Activated CD8-positive, alpha-beta memory T cell treated with anti-CD3 and anti-CD28 coated beads, Interleukin-2, amount 50 U/mL, for 1 hour (primary cell): ENCODE data around the gene EPHB4.
"Not testable (repeated sequence)": the region's sequence is repeated elsewhere in the genome, so short reads cannot be mapped to it uniquely, and the experiment has no call there.

Source experiments
- DNase-seq: peaks from one replicate; pipeline ENCODE4 v3.0.0-alpha.2; 2020; ENCODE audit errors: extremely low read depth

EPHB4 gene

DNA sequence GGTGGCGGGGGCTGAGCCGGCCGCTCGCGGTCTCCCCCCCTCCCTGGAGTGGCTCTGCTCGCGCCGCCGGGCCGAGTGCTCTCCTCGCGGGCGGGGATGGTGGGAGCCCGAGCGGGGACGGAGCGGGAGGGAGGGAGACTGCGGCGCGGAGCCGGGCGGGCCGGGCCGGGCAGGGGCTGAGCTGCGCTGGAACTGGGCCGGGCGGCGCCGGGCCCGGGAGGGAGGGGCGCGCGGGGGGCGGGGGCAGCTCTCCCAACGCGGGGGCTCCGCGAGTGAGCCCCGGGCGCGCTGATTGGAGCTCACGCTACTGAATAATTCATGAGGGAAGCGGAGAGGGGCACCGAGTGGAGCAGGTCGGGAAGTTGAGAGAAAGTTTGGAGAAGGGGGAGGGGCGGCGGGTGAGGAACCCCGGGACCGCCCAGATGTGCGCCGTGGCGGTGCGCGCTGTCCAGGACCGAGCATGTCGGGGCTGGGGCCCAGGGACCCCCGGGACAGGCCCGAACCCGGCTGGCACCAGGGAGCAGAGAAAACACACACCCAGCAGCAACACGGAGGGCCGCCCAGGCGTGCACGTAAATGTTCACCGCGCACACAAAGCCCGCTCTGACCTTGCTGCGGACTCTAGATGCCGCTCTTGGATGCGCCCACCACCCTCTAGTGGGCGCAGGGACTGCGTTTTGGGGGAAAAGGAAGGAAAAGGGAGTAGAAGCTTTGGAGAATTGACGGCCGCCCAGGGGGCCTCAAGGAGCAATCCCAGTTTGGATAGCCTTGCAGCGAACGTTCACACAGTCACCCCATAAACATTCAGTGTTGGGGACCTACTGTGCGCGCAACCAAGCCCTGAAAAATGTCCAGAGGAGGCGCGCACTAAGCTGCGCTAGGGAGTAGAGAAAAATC is at the start of gene EPHB4:
TSS of gene EPHB4 (minus strand) at position 194 of the 897 bp plus-strand sequence. CDS start 493 bp downstream, outside the sequence.
- no peak for DNase-seq

DNA sequence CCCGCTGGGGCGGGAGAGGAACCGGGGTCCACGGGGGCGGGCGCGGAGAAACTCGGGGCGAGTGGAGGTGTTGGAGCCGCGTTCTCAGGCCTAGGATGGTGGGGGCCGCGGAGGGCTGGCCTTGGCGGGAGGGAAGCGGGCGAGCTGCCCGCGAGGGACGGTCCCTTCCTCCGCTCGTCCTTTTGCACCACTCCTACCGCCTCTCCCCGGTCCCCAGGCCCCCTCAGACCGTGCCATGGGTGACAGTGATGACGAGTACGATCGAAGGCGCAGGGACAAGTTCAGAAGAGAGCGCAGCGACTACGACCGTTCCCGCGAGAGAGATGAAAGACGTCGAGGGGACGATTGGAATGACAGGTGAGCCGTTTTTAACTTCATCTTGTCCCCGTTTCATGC is 48.0 kb upstream of the EPHB4 start:
- DNase-seq = no peak

DNA sequence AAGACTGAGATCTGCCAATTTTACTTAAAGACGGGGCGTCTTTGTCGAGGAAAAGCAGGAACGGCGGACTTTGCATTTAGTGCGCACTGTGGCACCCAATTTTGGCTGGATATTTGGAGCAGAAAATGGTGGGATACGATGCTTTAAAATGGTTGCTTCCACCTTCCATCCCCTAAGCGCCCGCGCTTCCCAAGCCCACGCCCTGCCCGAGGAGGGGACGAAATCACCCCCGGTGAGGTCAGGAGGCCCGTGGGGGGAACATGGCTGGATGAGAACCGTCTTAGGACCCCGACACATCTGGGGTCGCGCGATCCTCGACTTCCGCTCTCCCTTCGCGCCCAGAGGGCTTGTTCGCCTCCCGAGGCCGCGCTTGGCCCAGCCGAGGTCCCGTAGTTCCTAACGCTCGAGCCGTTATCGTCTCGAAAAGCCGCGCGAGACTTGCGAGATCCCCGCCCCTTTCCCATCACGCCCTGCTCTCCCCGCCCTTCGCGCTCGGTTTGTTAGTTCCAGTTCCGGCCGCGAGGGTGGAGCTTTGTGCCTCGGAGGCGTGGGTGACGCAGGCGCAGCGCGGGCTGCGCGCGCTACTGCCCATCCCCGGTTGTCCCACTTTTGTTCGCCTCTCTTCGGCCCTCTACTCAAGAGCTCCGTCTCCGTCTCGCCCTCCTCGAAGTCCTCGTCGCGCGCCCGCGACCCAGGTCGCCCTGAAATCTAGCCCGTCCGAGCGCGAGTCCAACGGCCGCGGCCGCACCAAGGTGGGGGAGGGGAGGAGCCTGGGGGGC is 47.4 kb upstream of the EPHB4 start, which contains the start of gene SRRT:
TSS of gene SRRT (plus strand) at position 527 of the 779 bp plus-strand sequence. CDS start 488 bp downstream, outside the sequence.
- DNase-seq = peak; percentile 98

DNA sequence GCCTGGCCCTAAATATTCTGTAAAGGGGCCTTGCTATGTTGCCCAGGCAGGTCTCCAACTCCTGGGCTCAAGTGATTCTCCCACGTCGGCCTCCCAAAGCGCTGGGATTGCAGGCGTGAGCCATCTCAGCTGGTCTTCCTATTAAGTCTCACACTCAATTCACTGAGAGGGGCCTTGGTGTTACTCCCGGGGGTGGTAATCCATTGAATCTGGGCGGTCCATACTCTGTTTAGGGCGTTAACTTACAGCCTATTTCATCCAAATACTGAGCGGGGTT is 46.9 kb upstream of the EPHB4 start:
- DNase-seq = no peak

DNA sequence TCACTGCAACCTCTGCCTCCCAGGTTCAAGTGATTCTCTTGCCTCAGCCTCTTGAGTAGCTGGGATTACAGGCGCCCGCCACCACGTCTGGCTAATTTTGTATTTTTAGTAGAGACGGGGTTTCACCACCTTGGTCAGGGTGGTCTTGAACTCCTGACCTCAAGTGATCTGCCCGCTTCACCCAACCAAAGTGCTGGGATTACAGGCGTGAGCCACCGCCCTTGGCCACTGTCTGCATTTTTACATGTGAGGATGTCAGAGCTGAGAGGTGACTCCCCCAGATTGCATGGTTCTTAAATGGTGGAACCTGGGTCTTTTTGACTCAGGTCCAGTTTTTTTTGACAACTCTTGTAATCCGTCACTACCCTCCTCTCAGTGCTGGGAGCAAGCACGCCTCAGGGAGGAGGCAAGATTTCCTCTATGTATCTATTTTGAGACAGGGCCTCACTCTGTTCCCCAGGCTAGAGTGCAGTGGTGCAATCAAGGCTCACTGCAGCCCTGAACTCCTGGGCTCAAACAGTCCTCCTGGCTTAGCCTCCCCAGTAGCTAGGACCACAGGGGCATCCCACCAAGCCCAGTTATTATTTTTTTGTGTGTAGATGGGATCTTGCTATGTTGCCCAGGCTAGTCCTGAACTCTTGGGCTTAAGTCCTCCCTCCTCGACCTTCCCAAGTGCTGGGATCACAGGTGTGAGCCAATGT is 46.4 kb upstream of the EPHB4 start:
- DNase-seq = no peak

DNA sequence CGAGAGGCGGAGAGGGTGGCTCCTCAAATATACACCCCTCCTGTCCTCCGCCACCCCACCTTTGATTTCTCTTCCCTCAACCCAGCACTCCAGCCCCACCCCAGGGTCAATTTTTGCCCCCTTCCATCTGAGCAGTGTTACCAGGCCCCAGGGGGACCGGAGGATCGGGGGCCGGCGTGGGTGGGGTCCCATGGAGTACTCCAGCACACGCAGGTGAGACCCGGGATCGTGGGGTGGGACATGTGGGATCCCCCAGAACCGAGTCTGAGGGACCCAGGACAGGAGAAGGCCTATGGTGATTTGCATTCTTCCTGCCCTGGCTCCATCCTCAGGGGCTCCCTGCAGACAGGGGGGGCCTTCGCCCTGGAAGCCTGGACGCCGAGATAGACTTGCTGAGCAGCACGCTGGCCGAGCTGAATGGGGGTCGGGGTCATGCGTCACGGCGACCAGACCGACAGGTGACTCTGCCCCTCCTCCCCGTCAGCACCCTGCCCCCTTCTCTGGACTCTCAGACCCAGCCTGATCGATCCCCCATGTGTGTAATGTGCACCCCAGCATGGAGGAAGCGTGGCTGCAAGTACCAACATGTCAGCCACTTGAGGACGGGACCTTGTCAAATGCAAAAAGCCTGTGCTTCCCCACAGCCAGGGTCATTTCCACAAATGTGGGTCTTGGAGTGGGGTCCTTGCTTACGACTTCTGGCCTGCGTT is 40.6 kb upstream of the EPHB4 start:
- DNase-seq = no peak

DNA sequence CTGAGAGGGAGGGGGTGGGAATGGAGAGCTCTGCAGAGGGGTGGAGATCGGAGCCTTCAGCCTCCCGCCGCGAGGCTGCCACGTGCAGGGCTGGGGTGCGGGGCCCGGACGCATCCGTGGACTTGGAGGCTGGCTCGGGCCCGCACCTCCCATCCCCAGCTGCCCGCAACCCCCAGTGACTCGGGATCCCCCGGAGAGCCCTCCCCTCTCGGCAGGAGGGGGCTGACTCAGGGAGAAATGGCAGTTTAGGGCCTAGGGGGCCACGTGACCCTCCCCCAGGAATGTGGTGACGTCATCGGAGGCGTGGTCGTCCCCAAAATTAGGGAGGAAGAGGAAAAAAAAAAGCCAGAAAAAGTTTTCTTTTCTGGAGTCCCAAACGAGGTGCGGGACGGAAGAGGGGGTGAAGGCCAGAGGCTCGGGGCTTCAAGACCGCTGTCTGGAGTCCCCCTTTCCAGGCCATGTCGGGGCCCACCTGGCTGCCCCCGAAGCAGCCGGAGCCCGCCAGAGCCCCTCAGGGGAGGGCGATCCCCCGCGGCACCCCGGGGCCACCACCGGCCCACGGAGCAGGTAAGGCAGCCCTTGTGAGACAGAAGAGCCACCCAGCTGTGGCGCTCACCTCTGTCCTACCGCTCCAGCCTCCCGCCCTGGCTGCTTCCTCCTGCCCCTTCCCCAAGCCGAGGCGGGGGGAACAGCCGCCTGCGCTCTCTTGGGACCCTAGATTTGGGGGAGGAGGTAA is 39.9 kb upstream of the EPHB4 start, which contains the start of gene TRIP6:
TSS of gene TRIP6 (plus strand) at position 348 of the 736 bp plus-strand sequence. CDS start at position 459, 111 bp downstream.
- no peak for DNase-seq

DNA sequence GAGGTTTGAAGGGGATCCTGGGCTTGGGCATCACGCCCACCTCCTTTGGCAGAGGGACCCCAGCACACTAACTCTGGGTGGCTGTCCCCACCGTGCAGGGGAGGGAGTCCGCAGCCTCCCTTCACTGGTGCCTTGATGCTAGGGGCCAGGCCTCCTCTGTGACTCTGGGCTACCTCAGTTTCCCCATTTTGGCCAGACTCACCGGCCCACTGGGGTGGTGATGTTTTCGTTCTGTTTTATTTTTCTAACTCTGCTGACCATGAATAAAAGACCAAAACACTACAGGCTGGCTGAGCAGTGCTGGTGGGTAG is 39.4 kb upstream of the EPHB4 start:
- no peak for DNase-seq

DNA sequence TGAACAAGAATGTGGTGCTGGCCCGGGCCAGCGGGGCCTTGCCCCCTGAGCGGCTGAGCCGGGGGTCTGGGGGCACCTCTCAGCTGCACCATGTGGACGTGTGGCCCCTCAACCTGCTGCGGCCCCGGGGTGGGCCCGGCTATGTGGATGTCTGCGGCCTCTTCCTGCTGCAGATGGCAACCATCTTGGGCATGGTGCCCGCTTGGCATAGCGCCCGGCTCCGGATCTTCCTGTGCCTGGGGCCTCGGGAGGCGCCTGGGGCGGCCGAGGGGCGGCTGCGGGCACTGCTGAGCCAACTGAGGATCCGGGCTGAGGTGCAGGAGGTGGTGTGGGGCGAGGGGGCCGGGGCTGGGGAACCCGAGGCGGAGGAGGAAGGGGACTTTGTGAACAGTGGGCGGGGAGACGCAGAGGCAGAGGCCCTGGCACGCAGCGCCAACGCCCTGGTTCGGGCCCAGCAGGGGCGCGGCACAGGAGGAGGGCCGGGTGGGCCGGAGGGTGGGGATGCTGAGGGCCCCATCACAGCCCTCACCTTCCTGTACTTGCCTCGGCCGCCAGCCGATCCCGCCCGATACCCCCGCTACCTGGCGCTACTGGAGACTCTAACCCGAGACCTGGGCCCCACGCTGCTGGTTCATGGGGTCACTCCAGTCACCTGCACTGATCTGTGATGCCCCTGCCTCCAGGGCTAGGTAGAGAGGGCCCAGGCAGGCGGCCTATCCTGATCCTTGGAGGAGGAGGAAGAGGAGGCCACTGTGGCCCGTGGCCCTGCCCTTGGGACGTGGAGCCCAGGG is 38.8 kb upstream of the EPHB4 start:
- DNase-seq = no peak

DNA sequence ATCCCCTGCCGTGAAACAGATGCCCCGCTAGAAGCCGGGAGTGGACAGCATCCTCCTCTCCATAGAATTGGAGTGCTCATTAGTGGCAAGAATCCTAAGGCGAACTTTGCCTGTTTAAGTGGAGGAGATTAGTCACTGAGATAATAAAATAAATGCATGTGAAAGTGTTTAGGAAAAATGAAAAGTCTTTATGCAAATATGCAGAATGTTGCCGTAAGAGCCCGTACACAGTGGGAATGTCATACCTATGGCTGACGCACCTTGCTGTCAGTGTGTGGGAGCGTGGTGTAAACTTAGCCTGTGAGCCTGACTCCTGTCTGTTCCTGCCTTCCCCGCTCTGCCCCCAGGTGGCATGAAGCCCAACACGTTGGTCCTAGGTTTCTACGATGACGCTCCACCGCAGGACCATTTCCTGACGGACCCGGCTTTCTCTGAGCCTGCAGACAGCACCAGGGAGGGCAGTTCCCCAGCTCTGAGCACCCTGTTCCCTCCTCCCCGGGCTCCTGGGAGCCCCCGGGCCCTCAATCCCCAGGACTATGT is 38.1 kb upstream of the EPHB4 start:
- no peak for DNase-seq

DNA sequence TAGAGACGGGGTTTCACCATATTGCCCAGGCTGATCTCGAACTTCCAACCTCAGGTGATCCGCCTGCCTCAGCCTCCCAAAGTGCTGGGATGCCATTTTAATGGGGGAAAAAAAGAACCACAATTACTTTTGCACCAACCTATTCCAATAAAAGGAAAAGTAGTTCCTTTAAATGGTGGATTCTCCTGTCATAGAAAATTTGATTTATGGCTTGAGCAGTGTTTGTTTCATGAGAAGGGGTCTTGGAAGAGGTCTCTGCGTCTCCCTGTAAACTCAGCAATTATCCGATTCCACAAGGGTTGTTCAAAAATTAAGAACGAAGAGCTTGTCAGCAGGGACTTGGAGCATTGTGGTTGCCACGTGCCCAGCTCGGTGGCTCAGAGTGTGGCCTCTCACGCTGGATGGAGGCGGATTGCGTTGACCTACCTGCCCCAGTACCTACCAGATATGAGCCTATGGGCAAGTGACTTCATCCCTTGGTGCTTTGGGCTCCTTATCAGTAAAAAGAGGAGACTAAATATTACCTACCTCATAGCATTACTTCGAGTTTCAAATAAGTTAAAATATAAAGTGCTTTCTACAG is 37.0 kb upstream of the EPHB4 start:
- DNase-seq = no peak

DNA sequence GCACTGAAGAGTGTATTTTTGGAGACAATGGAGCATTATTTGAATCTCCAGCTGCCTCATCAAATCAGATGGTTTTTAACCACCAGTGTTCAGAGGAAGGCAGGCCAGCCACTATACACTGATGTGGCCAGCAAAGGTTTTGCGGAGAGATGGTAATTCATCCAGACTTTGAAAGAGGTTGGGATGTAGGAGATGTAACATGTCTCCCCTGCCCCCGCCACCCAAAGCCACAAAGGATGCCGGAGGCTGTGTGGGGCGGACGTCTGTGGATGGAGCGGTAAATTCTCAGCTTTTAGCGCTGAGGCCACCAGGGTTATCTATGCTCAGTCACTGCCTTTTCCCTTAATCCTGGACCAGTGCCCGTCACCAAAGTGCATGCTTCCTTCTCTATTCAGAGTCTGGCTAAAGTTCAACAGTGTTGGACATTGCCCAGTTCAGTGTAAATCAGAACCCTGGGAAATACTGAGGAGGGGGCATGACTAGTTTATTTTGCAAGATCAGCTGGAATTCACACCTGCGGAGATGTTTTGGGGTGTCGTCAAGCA is 36.2 kb upstream of the EPHB4 start:
- DNase-seq = no peak

DNA sequence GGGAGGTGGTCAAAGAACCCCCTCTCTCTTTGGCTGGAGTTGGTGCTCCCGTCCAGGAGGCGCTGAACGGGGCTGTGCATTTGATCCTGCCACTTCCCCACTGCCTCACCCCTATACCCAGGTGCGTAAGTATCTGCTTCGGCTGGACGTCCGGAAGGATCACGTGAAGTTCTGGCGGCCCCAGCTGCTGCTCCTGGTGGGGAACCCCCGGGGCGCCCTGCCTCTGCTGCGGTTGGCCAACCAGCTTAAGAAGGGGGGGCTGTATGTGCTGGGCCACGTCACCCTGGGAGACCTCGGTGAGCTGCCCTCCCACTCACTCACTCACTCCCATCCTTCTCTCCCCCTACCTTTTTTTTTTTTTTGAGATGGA is 34.3 kb upstream of the EPHB4 start:
- no peak for DNase-seq

DNA sequence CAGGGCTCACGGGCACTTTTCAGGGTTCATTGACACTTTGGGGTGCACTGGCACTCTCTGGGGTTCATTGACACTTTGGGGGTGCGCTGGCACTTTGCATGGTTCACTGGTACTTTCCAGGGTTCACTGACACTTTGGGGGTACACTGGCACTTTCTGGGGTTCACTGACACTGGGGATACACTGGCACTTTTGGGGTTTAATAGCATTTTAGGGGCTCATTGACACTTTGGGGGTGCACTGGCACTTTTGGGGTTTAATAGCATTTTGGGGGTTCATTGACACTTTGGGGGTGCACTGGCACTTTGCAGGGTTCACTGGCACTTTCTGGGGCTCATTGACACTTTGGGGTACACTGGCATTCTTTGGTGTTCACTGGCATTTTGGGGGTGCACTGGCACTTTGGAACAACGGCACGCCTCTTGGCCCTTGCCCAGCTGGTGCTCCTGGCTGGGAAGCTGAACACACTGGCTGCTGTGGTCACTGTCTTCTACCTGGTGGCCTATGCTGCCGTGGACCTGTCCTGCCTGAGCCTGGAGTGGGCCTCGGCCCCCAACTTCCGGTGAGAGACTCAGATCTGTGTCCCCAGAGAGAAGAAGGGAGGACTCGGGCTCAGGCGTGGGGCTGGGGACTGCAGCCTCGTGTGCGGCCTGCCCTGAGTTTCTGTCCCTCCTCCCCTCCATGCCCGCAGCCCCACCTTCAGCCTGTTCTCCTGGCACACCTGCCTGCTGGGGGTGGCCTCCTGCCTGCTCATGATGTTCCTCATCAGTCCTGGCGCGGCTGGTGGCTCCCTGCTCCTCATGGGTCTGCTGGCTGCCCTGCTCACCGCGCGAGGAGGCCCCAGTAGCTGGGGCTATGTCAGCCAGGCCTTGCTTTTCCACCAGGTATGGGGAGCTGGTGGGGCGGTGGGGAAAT is 33.6 kb upstream of the EPHB4 start:
- no peak for DNase-seq

DNA sequence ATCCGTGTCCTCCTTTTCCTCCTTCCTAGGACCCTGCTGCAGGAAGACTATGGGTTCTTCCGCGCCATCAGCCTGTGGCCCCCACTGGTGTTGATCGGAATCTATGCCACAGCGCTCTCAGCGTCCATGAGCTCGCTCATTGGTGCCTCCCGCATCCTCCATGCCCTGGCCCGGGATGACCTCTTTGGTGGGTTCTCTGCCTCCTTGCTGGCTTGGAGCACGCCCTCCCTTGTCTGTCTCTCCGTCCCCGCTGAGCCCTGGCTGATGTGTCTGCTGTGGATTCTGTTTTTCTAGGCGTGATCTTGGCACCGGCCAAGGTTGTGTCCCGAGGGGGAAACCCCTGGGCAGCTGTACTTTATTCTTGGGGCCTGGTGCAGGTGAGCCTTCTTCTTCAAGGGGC is 32.5 kb upstream of the EPHB4 start:
- DNase-seq = no peak

DNA sequence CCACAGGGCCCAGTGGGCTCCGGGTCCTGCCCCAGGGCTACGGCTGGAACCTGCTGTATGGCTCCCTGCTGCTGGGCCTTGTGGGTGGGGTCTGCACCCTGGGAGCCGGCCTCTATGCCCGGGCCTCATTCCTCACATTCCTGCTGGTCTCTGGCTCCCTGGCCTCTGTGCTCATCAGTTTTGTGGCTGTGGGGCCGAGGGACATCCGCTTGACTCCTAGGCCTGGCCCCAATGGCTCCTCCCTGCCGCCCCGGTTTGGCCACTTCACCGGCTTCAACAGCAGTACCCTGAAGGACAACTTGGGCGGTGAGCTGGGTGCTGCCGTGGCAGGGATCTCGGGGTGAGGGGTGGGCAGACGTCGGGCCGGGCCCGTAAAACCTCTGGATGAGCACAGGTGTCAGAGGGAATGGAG is 29.6 kb upstream of the EPHB4 start:
- DNase-seq = no peak

DNA sequence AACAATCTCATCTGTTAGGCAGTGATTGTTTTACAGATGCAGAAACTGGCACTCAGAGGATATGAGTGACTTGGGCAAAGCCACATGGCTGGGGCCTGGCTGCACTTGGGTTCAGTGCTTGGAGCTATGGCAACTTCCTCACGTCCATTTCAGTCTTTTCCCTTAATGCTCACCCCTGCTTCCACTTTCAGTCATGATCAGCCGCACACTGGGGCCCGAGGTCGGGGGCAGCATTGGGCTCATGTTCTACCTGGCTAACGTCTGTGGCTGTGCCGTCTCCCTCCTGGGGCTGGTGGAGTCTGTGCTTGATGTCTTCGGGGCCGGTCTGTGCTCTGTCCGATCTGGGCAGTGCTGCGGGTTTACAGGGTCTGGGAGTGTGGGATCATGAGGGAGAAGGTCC is 28.2 kb upstream of the EPHB4 start:
- DNase-seq = no peak

DNA sequence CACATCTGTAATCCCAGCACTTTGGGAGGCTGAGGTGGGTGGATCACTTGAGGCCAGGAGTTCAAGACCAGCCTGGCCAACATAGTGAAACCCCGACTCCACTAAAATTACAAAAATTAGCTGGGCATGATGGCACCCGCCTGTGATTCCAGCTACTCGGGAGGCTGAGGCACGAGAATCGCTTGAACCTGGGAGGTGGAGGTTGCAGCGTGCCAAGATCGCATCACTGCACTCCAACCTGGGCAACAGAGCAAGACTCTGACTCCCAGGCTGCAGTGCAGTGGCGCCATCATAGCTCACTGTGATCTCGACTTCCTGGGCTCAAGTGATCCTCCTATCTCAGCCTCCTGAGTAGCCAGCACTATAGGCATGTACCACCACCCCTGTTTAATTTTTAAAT is 27.6 kb upstream of the EPHB4 start:
- DNase-seq = not testable (repeated sequence)
